GM21423 (cell line): ENCODE results near the gene SRCIN1.

Experiments used
- ATAC-seq: cut with Tn5 transposase; IDR thresholded peaks from one replicate; pipeline ENCODE4 v1.9.1; 2021; ENCODE audit warnings: mild to moderate bottlenecking, moderate library complexity; ENCODE audit not compliant: unreplicated experiment

Gene SRCIN1

DNA sequence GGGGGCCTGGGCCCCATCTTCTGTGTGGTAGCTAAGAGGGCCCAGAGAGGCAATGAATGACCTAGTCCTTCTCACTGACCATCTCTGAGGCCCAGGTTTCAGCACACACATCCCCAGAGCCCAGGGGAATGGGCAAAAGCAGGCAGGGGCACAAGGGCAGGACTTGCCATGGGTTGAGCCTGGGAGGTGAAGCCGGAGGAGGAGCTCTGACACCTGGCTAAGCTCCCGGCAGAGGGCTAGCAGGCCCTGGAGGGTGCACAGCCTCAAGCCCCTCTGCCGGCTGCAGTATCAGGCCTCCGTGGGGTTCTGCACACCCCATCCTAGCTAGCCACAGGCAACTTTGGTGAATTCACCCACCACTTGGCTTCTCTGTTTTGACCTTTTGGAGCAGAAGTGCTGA lies 5.3 kb downstream of the SRCIN1 start:
- no peak for ATAC-seq

DNA sequence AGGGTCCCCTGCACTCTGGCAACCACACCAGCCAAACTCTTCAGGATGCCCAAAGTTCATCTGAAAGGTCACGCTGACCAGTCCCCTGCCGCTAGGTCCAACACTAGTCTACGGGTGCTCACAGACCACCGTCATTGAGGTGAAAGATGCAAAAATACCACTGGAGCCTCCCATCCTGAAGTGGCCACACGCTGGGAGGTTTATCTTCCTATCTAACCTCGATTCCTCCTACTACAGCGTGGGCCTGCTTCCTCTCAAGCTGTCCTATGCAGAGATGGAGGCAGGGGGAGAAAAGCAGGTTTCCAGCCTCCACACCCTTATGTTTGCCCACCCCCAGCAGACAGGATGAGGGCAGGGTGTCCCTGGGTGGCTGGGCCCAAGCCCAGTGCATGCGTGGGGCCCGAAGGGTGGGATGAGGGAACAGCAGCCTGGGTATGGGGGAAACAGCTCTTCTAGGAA lies 6.3 kb downstream of the SRCIN1 start:
- ATAC-seq, result no peak

DNA sequence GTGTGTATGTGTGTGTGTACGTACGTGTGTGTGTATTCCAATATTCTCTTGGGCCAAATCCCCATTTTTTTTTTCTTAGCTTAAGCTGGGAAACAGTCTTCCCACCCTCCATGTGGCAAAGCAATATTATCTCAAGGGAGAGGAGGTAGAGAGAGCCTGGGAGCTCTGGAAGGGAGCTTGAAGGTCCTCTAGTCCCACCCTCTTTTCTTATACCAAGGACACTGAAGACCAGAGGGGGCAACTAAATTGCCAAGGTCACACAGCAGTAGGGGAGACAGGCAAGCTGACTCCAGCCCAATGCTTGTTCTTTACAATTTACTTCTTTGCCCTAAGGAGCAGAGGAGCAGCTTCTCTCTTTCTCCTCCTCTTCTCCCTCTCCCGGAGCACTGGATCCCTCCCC lies 6.8 kb downstream of the SRCIN1 start:
- ATAC-seq, result no peak

DNA sequence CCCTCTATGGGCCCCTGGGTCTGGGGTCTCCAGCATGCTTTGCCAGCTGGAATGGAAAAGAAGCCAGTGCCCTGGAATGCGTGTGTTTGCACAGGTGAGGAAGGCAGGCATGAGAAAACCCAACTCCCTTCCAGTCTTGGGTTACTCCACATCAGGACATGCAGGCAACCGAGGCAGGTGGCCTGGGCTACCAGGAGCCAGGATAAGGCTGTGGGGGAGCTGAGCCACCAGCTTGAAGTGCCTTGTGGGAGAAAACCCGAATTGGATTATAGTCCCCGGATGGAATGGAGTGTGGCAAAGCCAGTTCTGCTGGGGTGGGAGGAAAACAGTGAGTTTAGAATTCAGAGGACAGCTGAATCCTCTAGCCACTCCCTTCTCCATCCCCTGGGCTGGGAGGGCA lies 7.2 kb downstream of the SRCIN1 start:
- no peak for ATAC-seq

DNA sequence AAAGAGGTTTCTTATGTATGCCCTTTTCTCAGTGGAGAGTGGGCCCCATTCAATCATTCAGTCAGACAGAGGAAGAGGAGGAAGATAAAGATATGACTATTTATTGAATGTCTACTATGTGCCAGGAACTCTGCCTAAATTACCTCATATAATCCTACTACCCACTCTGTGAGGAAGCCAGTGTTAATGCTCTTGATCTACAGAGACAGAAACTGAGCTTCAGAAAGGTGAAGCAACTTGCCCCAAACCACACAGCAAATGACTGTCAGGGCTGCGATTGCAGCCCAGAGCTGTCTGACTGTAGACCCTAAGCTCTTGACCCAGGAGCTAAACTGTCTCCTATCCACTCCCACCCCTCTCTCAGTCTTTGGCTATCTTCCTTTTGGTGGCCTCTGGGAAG lies 8.4 kb downstream of the SRCIN1 start:
- no peak for ATAC-seq

DNA sequence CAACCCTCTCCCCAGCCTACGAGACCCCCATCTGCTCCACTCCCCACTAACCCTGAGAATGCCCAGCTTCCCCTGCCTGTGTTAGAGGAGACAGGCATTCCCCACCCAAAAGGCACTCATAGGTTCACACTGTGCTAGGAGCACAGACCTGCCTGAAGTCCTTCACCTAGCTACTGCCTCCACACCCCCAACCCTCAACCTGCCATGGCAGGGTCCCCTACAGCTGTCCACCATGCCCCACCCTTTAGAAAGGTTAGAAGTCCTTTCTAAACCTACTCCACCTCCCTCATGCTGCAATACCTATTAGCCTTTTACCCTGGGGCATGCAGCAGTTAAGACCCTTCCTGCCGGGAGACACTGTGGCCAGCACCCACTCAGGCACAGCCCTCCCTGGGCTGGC lies 9.1 kb downstream of the SRCIN1 start:
- no peak for ATAC-seq

DNA sequence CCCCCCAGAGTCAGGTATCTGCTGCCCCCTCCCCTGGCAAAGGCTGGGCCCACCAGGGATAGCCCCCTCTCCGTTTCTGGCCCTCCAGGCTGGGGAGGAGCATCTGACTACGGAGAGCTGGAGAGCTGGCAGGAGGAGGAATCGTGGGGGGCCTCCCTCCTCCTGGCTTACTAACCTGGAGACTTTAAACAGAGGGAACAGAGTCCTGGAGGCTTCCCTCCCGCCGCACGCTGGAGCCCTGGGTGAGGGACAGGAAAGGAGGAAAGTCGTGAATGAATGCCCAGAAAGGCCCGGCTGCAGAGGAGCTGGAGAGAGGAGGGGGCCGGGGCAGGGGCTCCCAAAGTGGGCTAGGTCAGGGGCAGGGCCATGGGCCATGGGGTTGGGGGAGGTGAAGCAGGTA lies 9.9 kb downstream of the SRCIN1 start:
- no peak for ATAC-seq

DNA sequence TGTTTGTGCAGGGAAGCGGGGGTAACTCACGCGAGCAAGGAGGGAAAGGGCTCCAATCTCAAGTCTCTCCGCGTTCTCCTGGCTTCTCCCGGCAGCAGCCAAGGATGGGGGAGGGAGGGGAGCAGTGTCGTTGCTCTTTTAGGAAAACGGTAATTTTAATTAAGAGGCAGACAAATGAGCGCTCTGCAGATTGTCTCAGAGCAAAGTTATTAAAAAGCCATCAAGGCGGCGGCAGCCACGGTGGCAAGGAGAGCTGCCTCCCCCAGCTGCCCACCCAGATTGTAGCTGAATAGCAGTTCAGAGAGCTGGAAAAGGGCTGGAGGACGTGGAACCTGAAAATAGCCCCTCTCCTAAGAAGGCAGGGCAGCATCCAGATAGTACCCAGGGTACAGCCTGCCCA lies 11.6 kb downstream of the SRCIN1 start:
- ATAC-seq, result no peak

DNA sequence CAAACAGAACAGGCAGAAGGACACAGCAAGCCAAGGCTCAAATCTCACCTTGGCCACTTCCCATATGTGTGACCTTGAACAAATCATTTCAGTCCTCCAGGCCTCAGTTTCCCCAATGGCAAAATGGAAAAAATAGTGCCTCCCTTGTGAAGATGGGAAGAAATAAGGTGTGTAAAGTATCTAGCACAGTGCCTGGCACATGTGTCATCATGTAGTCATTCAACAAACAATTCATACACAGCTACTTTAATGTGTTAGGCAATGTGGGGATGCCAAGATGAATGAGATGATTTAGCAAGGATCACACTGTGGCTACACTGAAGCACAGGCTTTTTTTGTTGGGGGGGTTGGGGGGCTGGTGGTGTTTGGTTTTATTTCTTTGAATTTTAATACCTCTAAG lies 13.3 kb downstream of the SRCIN1 start:
- no peak for ATAC-seq

DNA sequence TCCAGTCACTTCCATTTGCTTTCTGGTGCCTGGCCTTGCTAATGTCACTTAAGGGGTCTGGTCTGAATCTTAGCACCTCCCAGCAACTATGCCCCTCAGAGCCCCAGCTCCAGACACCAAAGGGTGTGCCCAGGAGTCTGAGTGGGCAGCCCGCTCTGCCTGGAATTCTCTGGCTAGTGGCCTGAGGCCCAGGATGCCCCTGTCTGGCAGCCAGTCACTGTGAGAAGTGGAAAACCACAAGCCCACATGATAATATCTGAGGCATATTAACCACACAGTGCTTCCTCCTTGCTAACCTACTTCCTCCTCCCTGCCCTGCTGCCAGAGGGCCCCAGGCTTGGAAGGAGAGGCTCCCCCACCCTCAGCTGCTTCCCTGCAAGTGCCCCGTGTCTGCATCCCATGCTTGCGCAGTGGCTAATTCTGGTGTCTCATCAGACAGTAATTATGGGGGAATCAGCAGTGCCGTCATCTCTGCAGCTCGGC lies 14.0 kb downstream of the SRCIN1 start:
- no peak for ATAC-seq

DNA sequence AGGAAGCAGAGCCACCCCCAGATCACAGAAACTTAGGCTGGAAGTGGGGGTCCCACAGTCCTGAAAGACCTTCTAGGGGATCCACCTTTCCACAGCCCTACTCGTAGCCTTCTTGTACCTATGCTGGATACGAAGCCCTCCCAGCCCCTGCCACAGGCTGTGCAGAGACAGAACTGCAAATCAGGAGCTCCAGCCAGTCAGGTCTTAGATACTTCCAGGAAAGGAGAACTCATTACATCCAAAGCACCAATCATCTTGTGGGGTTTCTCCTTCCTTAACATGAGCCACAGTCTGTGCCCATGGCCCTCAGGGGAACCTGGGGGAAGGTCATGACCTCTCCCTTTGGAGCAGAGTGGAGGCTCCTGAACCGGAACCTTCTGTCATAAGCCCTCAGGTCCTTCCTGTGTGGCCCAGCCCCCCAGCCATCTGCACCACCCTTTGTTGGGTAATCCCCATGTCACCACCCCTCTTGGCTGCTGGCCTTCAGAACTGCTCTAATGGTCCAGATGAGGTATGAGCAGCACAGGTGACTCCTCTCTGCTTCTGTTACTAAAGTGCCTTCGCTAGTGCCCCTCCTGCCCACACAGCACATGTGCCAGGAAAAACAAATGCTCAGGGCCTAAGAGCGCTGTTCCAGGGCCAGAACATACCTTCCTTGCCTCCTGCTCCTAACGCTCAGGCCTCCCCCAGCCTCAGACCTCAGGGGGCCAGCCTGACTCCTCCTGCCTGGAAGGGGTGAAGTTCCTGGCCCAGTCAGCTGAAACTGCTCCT lies 14.6 kb downstream of the SRCIN1 start:
- no peak for ATAC-seq

DNA sequence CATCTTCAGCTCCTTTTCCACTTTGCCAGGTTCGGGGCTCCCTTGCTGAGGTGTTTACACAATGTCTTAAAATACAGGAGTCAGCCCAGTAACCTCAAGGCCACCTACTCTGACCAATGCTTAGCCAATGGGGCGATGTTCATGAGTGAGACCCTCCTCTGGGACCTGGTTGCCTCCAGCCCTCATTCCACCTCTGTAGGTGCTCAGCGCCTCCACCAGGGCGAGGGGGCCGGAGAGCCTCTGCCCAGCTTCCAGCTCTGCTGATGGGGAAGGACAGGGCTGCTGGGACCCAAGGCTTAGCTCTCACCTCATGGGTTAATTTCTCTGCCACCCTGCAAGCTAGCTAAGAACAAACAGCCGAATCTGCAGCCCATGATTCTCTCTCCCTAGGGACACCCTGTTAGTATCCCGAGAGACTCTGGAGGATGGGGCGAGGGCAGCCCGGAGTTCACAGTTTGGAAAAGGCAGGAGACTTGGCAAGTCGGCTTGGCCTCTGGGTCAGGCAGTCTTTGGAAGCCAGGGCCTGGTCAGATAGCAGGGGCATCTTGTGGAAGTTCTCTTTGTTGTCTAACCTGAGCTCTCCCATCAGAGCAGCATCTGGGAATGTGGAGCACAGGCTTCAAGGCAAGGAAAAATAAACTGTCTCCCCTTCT lies 16.2 kb downstream of the SRCIN1 start:
- no peak for ATAC-seq

DNA sequence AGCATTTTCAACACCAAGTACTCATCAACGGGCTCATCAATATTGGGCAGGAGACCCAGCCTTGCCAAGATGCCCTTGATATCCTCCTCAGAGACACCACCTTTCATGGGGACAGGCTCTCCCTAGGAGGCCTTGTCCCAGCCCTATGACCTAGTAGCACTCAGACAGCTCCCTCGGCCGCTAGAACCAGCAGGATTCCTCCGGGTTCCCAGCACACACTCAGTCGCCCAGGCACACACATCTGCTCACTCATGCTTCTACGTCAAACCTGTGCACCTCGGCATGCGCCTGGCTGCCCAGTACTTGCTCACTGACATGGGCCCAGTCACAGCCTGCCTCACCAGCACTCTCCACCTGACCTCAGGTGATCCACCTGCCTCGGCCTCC lies 17.0 kb downstream of the SRCIN1 start:
- no peak for ATAC-seq

DNA sequence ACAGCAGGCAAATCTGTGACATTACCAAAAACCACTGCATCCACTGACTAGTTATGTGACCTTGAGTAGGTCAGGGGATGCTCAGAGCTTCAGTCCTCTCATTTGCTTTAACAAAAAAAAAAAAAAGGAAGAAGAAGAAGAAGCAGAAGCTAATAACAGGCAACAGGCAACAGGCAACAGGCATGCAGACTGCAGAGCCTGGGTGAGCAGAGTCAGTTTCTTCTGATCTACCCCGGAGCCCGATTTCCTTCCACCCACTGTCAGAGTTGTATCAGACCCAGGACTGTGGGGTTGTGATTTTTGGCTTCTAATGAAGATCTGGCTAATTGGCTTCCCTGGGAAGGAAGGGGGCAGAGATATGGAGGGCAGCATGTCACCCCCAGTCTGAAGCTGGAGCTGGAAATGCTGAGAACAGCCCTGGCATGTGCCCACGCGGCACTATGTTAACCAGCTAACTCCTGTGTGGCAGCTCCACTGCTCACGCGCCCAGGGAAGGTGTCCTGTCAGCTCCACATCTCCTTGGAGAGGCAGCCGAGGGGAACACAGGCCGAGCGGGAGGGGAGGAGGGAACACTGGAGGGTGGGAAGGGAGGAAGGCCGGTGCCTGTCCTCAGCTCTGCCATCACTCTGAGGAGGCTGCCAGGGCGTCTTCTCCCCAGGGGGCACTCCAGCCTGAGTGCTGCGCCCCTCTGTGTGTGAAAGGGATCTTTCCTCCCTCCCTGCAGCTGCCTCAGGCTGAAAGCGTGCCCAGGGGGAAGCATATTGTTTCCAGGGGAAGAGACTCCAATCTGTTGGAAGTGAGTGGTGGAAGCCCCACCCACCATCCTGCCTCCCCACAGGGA lies 17.6 kb downstream of the SRCIN1 start:
- ATAC-seq, result no peak

DNA sequence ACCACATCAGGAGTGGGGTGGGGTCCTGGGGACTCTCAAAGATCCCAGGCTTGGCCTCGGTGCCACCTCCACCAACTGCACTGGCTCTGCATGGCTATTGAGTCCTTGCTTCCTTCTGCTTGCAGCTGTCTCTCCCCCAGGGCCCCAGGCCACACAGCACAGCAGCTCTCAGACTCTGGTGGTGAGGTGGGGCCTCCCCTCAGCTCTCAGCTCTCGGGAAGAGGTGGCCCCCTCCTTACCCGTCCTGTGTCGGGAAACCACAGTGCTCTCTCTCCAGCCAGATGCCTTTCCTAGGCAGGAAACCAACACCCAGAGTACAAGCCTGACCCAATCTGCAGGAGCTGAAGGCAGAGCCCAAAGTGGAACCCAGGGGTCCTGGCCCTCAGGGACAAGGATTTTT lies 18.5 kb downstream of the SRCIN1 start:
- no peak for ATAC-seq

DNA sequence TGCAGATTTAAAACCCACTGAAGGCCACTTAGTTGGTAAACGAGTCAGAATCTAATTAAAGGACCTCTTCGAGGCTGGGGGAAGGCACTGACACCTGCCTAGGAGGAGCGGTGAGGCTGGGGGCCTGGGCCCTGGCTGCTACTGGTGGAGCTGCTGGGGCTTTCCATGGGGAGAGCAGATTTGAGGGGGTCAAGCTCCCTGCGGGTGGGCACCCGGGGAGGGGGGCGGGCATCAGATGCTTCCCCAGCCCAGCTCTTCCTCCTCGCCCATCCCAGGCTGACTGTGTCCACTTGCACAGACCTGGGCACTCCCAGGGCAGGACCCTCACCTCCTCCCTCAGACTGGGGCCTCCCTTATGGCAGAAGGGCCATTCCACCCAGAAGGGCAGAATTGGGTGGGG lies 19.0 kb downstream of the SRCIN1 start:
- no peak for ATAC-seq

DNA sequence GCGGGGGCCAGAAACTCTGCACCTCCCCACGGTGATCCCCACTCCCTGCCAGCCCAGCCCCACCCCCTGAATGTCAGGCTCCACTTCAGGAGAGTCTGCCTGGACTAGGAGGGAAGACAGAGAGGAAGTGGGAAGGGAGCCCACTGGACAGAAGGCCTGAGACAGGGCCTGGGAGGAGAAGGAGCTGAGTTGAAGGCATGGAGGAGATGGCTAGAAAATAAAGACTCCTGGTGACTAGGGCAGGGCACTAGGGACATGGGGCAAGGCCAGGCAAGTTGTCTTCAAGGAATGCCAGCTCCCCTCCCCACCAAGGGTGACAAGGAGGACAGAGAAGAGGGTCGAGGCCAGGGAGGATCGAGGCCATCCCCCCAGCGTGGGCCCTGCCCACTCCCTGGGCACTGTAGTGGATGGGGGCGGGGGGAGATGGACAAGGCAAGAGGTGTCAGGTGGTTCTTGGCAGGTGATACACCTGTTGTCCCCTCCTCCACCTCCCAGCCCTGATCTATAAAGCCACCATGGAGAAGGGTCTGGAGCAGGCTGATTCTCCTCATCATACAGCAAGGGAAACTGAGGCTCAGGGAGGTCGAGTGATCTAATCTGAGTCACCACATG lies 19.7 kb downstream of the SRCIN1 start:
- no peak for ATAC-seq

DNA sequence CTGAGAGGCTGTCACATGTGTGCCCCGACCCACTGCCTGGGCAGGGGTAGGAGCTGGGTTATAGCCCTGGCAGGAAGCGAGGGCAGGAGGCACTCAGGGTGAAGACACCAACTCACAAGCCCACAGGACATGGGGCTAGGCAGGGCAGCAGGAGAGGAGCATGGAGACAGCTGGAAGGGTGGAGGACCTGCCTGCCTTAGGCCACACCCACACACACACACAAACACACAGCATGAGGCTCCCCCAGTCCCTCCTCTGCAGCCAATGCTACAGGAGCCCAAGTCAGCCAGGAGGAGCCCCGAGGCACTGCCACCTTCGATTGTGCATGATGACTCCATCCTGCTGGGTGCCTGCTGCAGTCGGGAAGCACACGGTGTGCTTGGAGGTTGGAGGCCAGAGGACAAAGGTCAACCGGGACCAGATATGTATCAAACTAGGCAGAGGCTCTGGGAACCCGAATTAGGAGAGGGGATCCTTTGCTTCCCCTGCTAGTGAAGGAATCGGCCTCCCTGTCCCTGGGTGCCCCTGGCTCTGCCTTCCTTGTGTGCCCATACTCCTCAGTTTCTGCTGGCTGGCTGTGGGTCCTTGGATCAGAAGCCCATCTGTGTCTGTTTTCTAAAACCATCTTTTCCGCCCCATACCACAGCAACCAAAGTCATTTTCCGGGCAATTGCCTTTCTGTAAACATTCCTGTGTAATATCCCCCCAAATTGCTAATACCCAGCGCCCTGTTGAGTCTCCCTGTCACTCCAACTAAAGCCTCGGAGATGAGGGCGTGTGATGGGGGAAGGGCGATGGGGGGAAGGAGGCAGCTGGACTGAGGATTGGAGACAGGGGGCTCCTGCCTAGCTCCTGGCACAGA lies 20.5 kb downstream of the SRCIN1 start:
- ATAC-seq, result no peak

DNA sequence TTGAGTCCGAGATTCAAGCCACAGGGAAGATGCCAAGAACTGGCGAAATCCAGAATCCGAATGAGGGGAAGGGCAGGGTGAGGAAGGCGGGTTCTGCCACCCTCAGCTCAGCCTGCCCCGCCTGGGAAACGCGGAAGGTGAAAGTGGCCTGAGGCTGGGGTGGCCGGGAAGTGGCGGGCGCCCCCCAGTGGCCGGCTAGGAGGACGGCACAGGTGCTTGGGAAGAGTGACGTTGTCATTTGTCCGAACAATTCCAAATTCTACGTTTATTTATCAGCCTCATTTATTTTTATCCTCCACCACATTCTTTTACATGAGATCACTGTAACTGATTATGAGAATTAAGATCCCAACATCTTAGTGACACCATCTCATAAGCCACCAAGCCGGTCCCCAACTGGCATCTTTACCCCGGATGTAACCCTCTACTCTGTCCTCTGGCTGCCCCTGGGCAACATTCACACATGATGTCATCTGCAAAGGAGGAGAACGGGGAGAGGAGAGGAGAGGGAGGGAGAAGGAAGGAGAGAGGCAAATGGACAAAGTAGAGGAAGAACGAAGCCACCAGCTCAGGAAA lies 21.3 kb downstream of the SRCIN1 start:
- ATAC-seq, result no peak

DNA sequence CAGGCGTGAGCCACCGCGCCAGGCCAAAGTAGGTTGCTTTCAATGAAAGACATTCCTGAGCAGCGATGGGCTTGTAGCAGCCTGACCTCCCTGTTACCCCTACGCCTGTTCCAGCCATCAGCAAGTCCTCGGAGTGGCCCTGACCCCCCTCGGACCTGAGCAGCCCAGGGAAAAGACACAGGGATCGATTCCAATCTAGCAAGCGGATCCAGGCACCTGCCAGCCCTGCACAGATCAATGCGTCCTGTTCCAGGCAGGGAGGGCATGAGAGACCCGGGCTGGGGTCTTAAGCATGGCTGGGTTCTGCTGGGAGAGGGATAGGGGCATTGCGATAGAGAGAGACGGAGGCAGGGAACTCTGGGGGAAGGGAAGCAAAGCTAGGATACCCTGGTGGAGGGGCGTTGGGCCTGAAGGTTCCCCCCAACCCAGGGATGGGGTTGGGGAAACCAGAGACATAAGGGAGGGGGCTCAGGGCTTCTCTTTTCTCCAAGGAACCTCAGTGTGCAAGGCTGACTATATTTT lies 21.9 kb downstream of the SRCIN1 start:
- no peak for ATAC-seq
